Measurements from ENCODE around the gene ENTR1.

Gene ENTR1

DNA sequence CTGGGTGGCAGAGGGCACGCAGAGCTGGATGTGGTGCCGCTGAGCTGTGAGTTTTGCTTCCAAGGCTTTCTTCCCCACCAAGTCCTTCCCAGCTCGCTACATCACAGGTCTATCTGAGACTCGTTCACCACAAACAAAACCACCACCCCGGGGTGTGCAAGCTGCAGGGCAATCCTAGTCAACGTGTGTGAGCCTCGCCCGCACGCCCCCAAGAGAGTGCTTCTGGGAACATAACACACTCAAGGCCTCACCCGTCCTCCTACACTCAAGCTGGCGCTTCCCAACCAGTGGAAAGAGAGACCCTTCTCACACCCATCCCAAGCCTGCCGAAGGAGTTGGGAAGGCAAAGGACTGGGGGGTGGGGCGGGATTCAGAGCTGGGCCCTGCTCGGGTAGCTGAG lies 21.0 kb downstream of the ENTR1 start:
- Histone ChIP-seq H3K9me3 (no peaks in the 10 kb centered on the region), H3K4me1 (peaks cover 14% of the 10 kb centered on the region), H3K4me3 (no peak overlapping the region), H3K27ac (no peak overlapping the region), H3K27me3 (no peaks in the 10 kb centered on the region), H3K9ac (0 out of 2 replicates have a peak overlapping the region, but pooled peaks have one; percentile 47), H3K36me3 (peaks cover 99% of the 10 kb centered on the region), H4K20me1 (peaks cover 62% of the 10 kb centered on the region), H3K4me2 (no peak overlapping the region)
- no peak for TF ChIP-seq Cebpa-rat (IDR thresholded peaks at IDR 0.05)

DNA sequence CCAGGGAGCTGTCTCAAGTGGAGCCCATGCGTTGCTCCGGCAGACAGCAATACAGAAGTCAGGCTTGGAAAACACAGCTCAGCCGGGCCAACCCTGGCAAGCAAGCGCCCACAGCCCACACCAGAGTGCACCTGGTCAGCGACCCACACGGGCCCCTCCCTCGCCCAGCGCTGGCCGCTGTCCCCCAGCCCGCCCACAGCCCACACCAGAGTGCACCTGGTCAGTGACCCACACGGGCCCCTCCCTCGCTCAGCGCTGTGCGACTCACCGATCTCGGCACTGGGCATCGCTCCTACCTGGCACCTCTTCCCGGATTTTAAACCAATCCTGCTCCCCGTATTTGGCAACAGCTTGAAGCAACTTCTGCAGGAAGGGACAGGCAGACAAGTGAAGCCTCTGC lies 23.2 kb downstream of the ENTR1 start:
- Histone ChIP-seq H3K27ac (no peak overlapping the region), H3K4me1 (peaks cover 16% of the 10 kb centered on the region), H3K27me3 (no peaks in the 10 kb centered on the region), H3K4me2 (no peak overlapping the region), H3K9ac (no peak overlapping the region), H3K4me3 (no peak overlapping the region), H3K36me3 (peaks cover 99% of the 10 kb centered on the region), H3K9me3 (no peaks in the 10 kb centered on the region), H4K20me1 (peaks cover 51% of the 10 kb centered on the region)
- TF ChIP-seq Cebpa-rat (IDR thresholded peaks at IDR 0.05): no peak

DNA sequence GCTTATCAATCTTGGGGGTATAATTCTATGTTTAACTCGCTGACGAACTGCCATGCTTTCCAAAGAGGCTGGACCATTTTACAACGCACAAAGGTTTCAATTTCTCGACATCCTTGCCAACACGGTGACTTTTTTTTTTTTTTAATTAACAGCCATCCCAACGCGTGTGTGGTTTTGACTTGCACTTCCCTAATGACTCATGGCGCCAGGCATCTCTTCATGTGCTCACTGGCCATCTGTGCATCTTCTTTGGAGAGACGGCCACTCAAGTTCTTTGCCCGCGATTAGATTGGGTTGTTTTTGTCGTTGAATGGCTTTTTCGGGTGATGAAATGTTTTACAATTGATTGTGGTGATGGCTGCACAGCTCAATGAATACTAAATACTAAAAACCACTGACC lies 24.4 kb downstream of the ENTR1 start:
- Histone ChIP-seq H3K4me2 (no peak overlapping the region), H3K36me3 (peaks cover 99% of the 10 kb centered on the region), H3K4me3 (no peak overlapping the region), H3K9ac (no peak overlapping the region), H3K27ac (no peak overlapping the region), H3K27me3 (no peaks in the 10 kb centered on the region), H3K4me1 (peaks cover 16% of the 10 kb centered on the region), H3K9me3 (no peaks in the 10 kb centered on the region), H4K20me1 (peaks cover 45% of the 10 kb centered on the region; the same call in 1 of the 2 replicates)
- TF ChIP-seq Cebpa-rat (IDR thresholded peaks at IDR 0.05): no peak

- H3K4me1 ChIP-seq: peaks cover 16% of the 10 kb centered on the region
- H3K9ac ChIP-seq: no peak overlapping the region; the same call in 1 of the 2 replicates
- no peak overlapping the region for H3K4me3 ChIP-seq
- peak overlapping the region; percentile 44 for H3K4me2 ChIP-seq
- peaks cover 99% of the 10 kb centered on the region for H3K36me3 ChIP-seq
- H3K27me3 ChIP-seq: no peaks in the 10 kb centered on the region
- TF ChIP-seq Cebpa-rat (IDR thresholded peaks at IDR 0.05): no peak
- H3K9me3 ChIP-seq: no peaks in the 10 kb centered on the region
- peaks cover 45% of the 10 kb centered on the region; the same call in 1 of the 2 replicates for H4K20me1 ChIP-seq
- H3K27ac ChIP-seq: no peak overlapping the region
Measured at GRCh38 chr9:136385015-136385414, 25.4 kb downstream of the ENTR1 start.

GRCh38 chr9:136383436-136383835 lies 27.0 kb downstream of the ENTR1 start:
- Histone ChIP-seq H4K20me1 (peaks cover 37% of the 10 kb centered on the region; the same call in 1 of the 2 replicates), H3K4me3 (no peak overlapping the region), H3K27me3 (no peaks in the 10 kb centered on the region), H3K4me2 (no peak overlapping the region), H3K36me3 (peaks cover 99% of the 10 kb centered on the region), H3K9me3 (no peaks in the 10 kb centered on the region), H3K9ac (no peak overlapping the region), H3K4me1 (peaks cover 16% of the 10 kb centered on the region), H3K27ac (no peak overlapping the region)
- no peak for TF ChIP-seq Cebpa-rat (IDR thresholded peaks at IDR 0.05)

DNA sequence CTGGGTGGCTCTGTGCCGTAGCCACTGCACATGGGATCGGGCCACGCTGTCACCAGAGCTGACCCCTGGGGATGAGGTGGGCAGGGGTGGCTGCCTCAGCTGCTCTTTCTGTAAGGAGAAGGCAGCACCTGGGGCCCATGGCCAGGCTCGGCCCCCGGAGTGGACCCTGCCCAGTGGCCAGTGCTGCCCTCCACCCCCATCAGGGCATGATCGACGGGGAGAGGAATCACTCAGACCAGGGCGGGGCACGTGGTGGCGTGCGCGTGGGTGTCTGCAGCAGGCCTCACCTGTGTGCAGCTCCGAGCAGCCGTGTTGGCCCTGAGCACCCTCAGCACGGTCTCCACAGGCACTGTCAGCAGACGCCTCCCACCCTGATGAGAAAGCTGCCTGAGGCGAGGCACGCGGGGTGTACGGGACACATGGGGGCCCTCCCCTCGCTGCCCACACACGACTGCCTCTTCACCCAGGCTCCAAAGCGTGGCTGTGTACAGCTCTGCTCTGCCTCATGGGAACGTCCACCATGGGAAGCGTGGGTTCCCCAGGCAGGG lies 28.4 kb downstream of the ENTR1 start:
- no peak overlapping the region for H3K4me3 ChIP-seq
- TF ChIP-seq Cebpa-rat (IDR thresholded peaks at IDR 0.05): no peak
- H4K20me1 ChIP-seq: peaks cover 43% of the 10 kb centered on the region
- H3K4me1 ChIP-seq: peaks cover 26% of the 10 kb centered on the region
- H3K9me3 ChIP-seq: no peaks in the 10 kb centered on the region
- H3K27ac ChIP-seq: no peak overlapping the region
- no peak overlapping the region for H3K9ac ChIP-seq
- no peaks in the 10 kb centered on the region for H3K27me3 ChIP-seq
- no peak overlapping the region for H3K4me2 ChIP-seq
- peaks cover 99% of the 10 kb centered on the region for H3K36me3 ChIP-seq

- peaks cover 92% of the 10 kb centered on the region for H3K36me3 ChIP-seq
- peaks cover 49% of the 10 kb centered on the region for H4K20me1 ChIP-seq
- no peaks in the 10 kb centered on the region for H3K9me3 ChIP-seq
- H3K27me3 ChIP-seq: no peaks in the 10 kb centered on the region
- TF ChIP-seq Cebpa-rat (IDR thresholded peaks at IDR 0.05): no peak
- no peak overlapping the region for H3K4me2 ChIP-seq
- no peak overlapping the region for H3K4me3 ChIP-seq
- H3K9ac ChIP-seq: no peak overlapping the region
- no peak overlapping the region for H3K27ac ChIP-seq
- peaks cover 34% of the 10 kb centered on the region for H3K4me1 ChIP-seq
Measured at GRCh38 chr9:136381311-136381710, 29.1 kb downstream of the ENTR1 start.

DNA sequence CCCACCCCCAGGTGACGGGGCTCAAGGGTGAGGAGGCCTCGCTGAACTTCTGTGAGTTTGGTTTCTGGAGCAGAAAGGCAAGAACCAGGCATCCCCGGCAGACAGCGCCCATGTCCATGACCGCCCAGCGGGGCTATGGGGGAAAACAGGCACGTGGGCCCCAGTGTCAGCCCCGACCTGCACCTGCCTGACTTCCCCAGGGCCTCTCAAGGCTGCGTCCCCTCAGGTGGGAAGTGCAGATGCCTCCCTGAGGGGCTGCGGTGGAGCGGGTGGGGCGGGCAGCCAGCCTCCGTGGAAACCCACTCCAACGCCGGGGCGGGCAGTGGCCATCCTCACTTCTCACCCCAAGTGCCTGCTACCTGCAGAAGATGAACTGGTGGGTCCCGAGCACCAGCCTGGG lies 30.0 kb downstream of the ENTR1 start:
- no peak overlapping the region for H3K4me3 ChIP-seq

DNA sequence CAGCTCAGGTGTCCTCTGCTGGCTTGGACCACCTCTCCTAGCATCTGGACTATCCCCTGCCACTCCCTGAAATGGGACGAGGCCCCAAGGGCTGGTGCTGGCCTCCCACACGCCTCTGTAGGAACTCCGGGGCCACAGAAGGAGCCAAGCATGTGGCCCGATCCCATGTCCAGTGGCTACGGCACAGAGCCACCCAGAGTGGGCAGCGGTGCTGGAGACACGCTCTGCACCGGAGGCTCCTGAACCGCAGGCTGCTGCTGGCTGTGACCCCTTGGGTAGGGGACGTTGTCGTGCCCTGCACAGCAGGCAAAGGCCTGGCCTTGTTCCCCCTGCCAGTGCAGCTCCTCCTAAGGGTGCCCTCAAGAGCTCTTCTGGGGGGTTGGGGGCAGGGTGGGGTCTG lies 30.5 kb downstream of the ENTR1 start:
- Histone ChIP-seq H3K4me3 (no peak overlapping the region), H3K36me3 (peaks cover 89% of the 10 kb centered on the region), H3K27me3 (no peaks in the 10 kb centered on the region), H4K20me1 (peaks cover 38% of the 10 kb centered on the region), H3K4me1 (peaks cover 34% of the 10 kb centered on the region), H3K4me2 (no peak overlapping the region), H3K27ac (no peak overlapping the region), H3K9ac (no peak overlapping the region), H3K9me3 (no peaks in the 10 kb centered on the region)
- TF ChIP-seq Cebpa-rat (IDR thresholded peaks at IDR 0.05): no peak

More for the DNA sequence above, 30.0 kb downstream of the ENTR1 start:
- TF ChIP-seq Cebpa-rat (IDR thresholded peaks at IDR 0.05): no peak
- Histone ChIP-seq H3K9me3 (no peaks in the 10 kb centered on the region), H3K4me2 (no peak overlapping the region), H3K4me1 (peaks cover 39% of the 10 kb centered on the region), H3K36me3 (peaks cover 91% of the 10 kb centered on the region), H3K9ac (no peak overlapping the region), H3K27ac (no peak overlapping the region), H3K27me3 (no peaks in the 10 kb centered on the region), H4K20me1 (peaks cover 43% of the 10 kb centered on the region)

GRCh38 chr9:136379401-136379800 lies 31.0 kb downstream of the ENTR1 start:
- Histone ChIP-seq H3K27ac (no peak overlapping the region), H3K4me2 (no peak overlapping the region), H4K20me1 (peaks cover 33% of the 10 kb centered on the region), H3K9ac (no peak overlapping the region), H3K4me3 (no peak overlapping the region), H3K27me3 (no peaks in the 10 kb centered on the region), H3K36me3 (peaks cover 85% of the 10 kb centered on the region), H3K9me3 (no peaks in the 10 kb centered on the region), H3K4me1 (peaks cover 32% of the 10 kb centered on the region)
- TF ChIP-seq Cebpa-rat (IDR thresholded peaks at IDR 0.05): no peak

DNA sequence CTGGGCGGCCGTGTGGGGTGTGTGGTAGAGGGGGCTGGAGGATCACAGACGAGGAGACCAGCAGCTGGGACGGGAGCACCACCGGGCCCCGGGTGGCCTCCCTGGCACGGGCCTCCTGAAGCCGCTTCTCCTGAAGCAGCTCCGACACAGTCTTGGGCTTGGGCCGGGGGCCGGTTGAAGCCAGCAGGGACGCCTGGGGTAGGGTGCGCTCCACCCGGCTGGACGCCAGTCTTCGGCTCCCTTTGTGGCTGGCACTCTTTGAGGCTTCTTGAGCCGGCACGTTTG lies 31.5 kb downstream of the ENTR1 start:
- peaks cover 80% of the 10 kb centered on the region for H3K36me3 ChIP-seq
- H3K4me2 ChIP-seq: no peak overlapping the region
- no peak for TF ChIP-seq Cebpa-rat (IDR thresholded peaks at IDR 0.05)

More for the DNA sequence above, 31.5 kb downstream of the ENTR1 start:
- Histone ChIP-seq H3K4me3 (no peak overlapping the region), H3K4me1 (peaks cover 34% of the 10 kb centered on the region), H3K27ac (no peak overlapping the region), H3K9ac (no peak overlapping the region), H3K9me3 (no peaks in the 10 kb centered on the region), H3K27me3 (no peaks in the 10 kb centered on the region), H4K20me1 (peaks cover 33% of the 10 kb centered on the region)
